Mesothelial cell of epicardium (in vitro differentiated cells): ENCODE results near the gene IGFBPL1. TPM values are rescaled to one million over a fixed set of nuclear protein-coding genes. Genes with fewer than 3 reads are reported as not detected.

ENCODE experiments used
- DNase-seq, 2 experiments: peaks; one replicate each; pipeline ENCODE4 v3.0.0; 2021; ENCODE audit warnings: low spot score in 2 of 2; ENCODE audit not compliant: unreplicated experiment in 2 of 2
- H3K27ac Mint-ChIP-seq: 2 replicates; pipeline ENCODE4 v1.8.0; 2021; ENCODE audit warnings: mixed read lengths
- H3K27me3 Mint-ChIP-seq: 2 replicates; pipeline ENCODE4 v1.8.0; 2021; ENCODE audit warnings: low read depth, mixed read lengths
- H3K36me3 Mint-ChIP-seq: 2 replicates; pipeline ENCODE4 v1.8.0; 2021; ENCODE audit warnings: mixed read lengths
- H3K4me1 Mint-ChIP-seq: 2 replicates; pipeline ENCODE4 v1.8.0; 2021; ENCODE audit warnings: mixed read lengths
- H3K4me3 Mint-ChIP-seq: 2 replicates; pipeline ENCODE4 v1.8.0; 2021; ENCODE audit warnings: mild to moderate bottlenecking, moderate library complexity, mixed read lengths
- H3K9me3 Mint-ChIP-seq: 2 replicates; pipeline ENCODE4 v1.8.0; 2021; ENCODE audit warnings: mixed read lengths
- CTCF ChIP-seq: fragments of 200-600 bp; sonication (generic); IDR thresholded peaks from one replicate; pipeline ENCODE4 v1.5.0; 2021; ENCODE audit warnings: antibody characterized with exemption; ENCODE audit not compliant: unreplicated experiment
- total RNA-seq: library from RNA; stranded (reverse); gene quantifications from 3 replicates; pipeline ENCODE4 v1.2.1, GENCODE V29; 2021

Gene IGFBPL1
- total RNA-seq, 1 donor from 2014 or later, result 0.34 TPM

- H3K27ac Mint-ChIP-seq, result no peak overlapping the region
These were observed 35.7 kb downstream of the IGFBPL1 start for GRCh38 chr9:38388283-38389223.

GRCh38 chr9:38387751-38388150, 36.5 kb downstream of the IGFBPL1 start:
- Mint-ChIP-seq H3K27me3 (no peaks in the 10 kb centered on the region), H3K4me1 (peaks cover 7% of the 10 kb centered on the region), H3K9me3 (peaks cover 14% of the 10 kb centered on the region), H3K4me3 (no peak overlapping the region), H3K27ac (no peak overlapping the region), H3K36me3 (no peaks in the 10 kb centered on the region)
- no peak for TF ChIP-seq CTCF
- no peak for DNase-seq

More at GRCh38 chr9:38388283-38389223, 35.7 kb downstream of the IGFBPL1 start:
- Mint-ChIP-seq H3K4me1 (peaks cover 13% of the 10 kb centered on the region), H3K4me3 (no peak overlapping the region), H3K36me3 (no peaks in the 10 kb centered on the region), H3K27me3 (no peaks in the 10 kb centered on the region), H3K9me3 (peaks cover 14% of the 10 kb centered on the region)
- no peak for TF ChIP-seq CTCF
- no peak for DNase-seq

GRCh38 chr9:38387066-38387465, 37.2 kb downstream of the IGFBPL1 start:
- Mint-ChIP-seq H3K4me3 (no peak overlapping the region), H3K27me3 (no peaks in the 10 kb centered on the region), H3K9me3 (peaks cover 14% of the 10 kb centered on the region), H3K36me3 (no peaks in the 10 kb centered on the region), H3K27ac (no peak overlapping the region), H3K4me1 (peaks cover 6% of the 10 kb centered on the region)
- no peak for TF ChIP-seq CTCF
- DNase-seq, result no peak

GRCh38 chr9:38386319-38386895, 37.8 kb downstream of the IGFBPL1 start:
- H3K36me3 Mint-ChIP-seq, result no peaks in the 10 kb centered on the region
- H3K27ac Mint-ChIP-seq, result no peak overlapping the region
- no peak overlapping the region for H3K4me3 Mint-ChIP-seq
- H3K9me3 Mint-ChIP-seq, result peaks cover 14% of the 10 kb centered on the region
- TF ChIP-seq CTCF, result no peak
- H3K27me3 Mint-ChIP-seq, result no peaks in the 10 kb centered on the region
- H3K4me1 Mint-ChIP-seq, result peaks cover 4% of the 10 kb centered on the region
- no peak for DNase-seq

- no peaks in the 10 kb centered on the region for H3K36me3 Mint-ChIP-seq
- no peak for DNase-seq
- H3K27ac Mint-ChIP-seq, result no peak overlapping the region
- H3K4me3 Mint-ChIP-seq, result no peak overlapping the region
- peaks cover 14% of the 10 kb centered on the region for H3K9me3 Mint-ChIP-seq
- no peaks in the 10 kb centered on the region for H3K27me3 Mint-ChIP-seq
- peaks cover 9% of the 10 kb centered on the region for H3K4me1 Mint-ChIP-seq
- no peak for TF ChIP-seq CTCF
These were observed 38.4 kb downstream of the IGFBPL1 start for GRCh38 chr9:38385896-38386295.
